Mononuclear cell (primary cell): ENCODE measurements around the gene GOLGA8N. TPM values are rescaled to one million over a fixed set of nuclear protein-coding genes. Genes with fewer than 3 reads are reported as not detected.
"Not testable (repeated sequence)": the region's sequence is repeated elsewhere in the genome, so short reads cannot be mapped to it uniquely, and the experiment has no call there.

Experiments used
- H3K27me3 ChIP-seq: 2 replicates; pipeline ENCODE4 v1.6.0; 2011; ENCODE audit warnings: low read length, control low read depth; ENCODE audit not compliant: insufficient read depth
- H3K4me1 ChIP-seq: 2 replicates; pipeline ENCODE4 v1.5.1; 2011; ENCODE audit warnings: mild to moderate bottlenecking, low read length, control low read depth; ENCODE audit not compliant: insufficient read depth
- H3K4me3 ChIP-seq: 2 replicates; pipeline ENCODE4 v1.5.1; 2011; ENCODE audit warnings: mild to moderate bottlenecking, low read length, moderate library complexity
- H3K9me3 ChIP-seq: 2 replicates; pipeline ENCODE4 v1.5.1; 2011; ENCODE audit warnings: low read depth, mild to moderate bottlenecking, control low read depth, low read length
- total RNA-seq: library from RNA; depleted of rRNA; stranded (reverse); fragments of >200 nt; gene quantifications from one replicate; pipeline ENCODE4 v1.2.3, GENCODE V29; 2012

Gene GOLGA8N
- total RNA-seq: 6.1 TPM

- not testable (repeated sequence) for H3K27me3 ChIP-seq, H3K4me3 ChIP-seq, H3K9me3 ChIP-seq, H3K4me1 ChIP-seq
These were observed at the start of gene GOLGA8N for GRCh38 chr15:32593151-32593550. Gene GOLGA8N (plus strand): TSS chr15:32593456.

- H3K4me1 ChIP-seq, H3K27me3 ChIP-seq, H3K4me3 ChIP-seq: not testable (repeated sequence)
These were observed 49.8 kb upstream of the GOLGA8N start for GRCh38 chr15:32543456-32543855.

GRCh38 chr15:32545129-32545528 is 48.1 kb upstream of the GOLGA8N start:
- H3K4me3 ChIP-seq, H3K27me3 ChIP-seq, H3K9me3 ChIP-seq, H3K4me1 ChIP-seq: not testable (repeated sequence)

More at GRCh38 chr15:32543456-32543855, 49.8 kb upstream of the GOLGA8N start:
- not testable (repeated sequence) for H3K9me3 ChIP-seq

GRCh38 chr15:32554587-32554986 is 38.7 kb upstream of the GOLGA8N start:
- H3K9me3 ChIP-seq, H3K4me3 ChIP-seq, H3K27me3 ChIP-seq, H3K4me1 ChIP-seq: not testable (repeated sequence)

GRCh38 chr15:32562198-32562597 is 31.1 kb upstream of the GOLGA8N start:
- not testable (repeated sequence) for H3K27me3 ChIP-seq, H3K4me3 ChIP-seq, H3K4me1 ChIP-seq, H3K9me3 ChIP-seq

GRCh38 chr15:32568988-32569387 is 24.3 kb upstream of the GOLGA8N start:
- H3K27me3 ChIP-seq, H3K4me3 ChIP-seq, H3K9me3 ChIP-seq, H3K4me1 ChIP-seq: not testable (repeated sequence)

GRCh38 chr15:32578482-32578881 is 14.8 kb upstream of the GOLGA8N start:
- not testable (repeated sequence) for H3K27me3 ChIP-seq, H3K4me1 ChIP-seq, H3K4me3 ChIP-seq

GRCh38 chr15:32585844-32586243 is 7.4 kb upstream of the GOLGA8N start:
- not testable (repeated sequence) for H3K27me3 ChIP-seq, H3K9me3 ChIP-seq, H3K4me3 ChIP-seq, H3K4me1 ChIP-seq

More at GRCh38 chr15:32578482-32578881, 14.8 kb upstream of the GOLGA8N start:
- not testable (repeated sequence) for H3K9me3 ChIP-seq

GRCh38 chr15:32609518-32609917 is 16.3 kb downstream of the GOLGA8N start:
- not testable (repeated sequence) for H3K4me3 ChIP-seq, H3K4me1 ChIP-seq, H3K9me3 ChIP-seq, H3K27me3 ChIP-seq

GRCh38 chr15:32610719-32611118 is 17.5 kb downstream of the GOLGA8N start:
- not testable (repeated sequence) for H3K27me3 ChIP-seq, H3K9me3 ChIP-seq, H3K4me3 ChIP-seq, H3K4me1 ChIP-seq

GRCh38 chr15:32614712-32615050 is 21.4 kb downstream of the GOLGA8N start:
- H3K9me3 ChIP-seq, H3K4me1 ChIP-seq, H3K27me3 ChIP-seq: not testable (repeated sequence)
- peak overlapping the region; percentile 57 for H3K4me3 ChIP-seq

- H3K4me3 ChIP-seq: peak within 1 kb of the TSS; percentile 57
- not testable (repeated sequence) for H3K9me3 ChIP-seq, H3K4me1 ChIP-seq, H3K27me3 ChIP-seq
These were observed 22.0 kb downstream of the GOLGA8N start, which contains the start of gene ARHGAP11A for GRCh38 chr15:32615051-32615870. Gene ARHGAP11A (plus strand): TSS chr15:32615504. CDS start chr15:32616212, 708 bp downstream.

GRCh38 chr15:32615871-32616426 is 22.7 kb downstream of the GOLGA8N start:
- not testable (repeated sequence) for H3K9me3 ChIP-seq, H3K4me1 ChIP-seq, H3K27me3 ChIP-seq
- H3K4me3 ChIP-seq: peak overlapping the region; percentile 57

- no peaks in the 10 kb centered on the region for H3K9me3 ChIP-seq
- H3K4me3 ChIP-seq: no peak overlapping the region
- H3K4me1 ChIP-seq: no peaks in the 10 kb centered on the region
- H3K27me3 ChIP-seq: no peaks in the 10 kb centered on the region
These were observed 43.2 kb downstream of the GOLGA8N start for GRCh38 chr15:32636410-32636809.

GRCh38 chr15:32636908-32637567 is 43.8 kb downstream of the GOLGA8N start:
- H3K27me3 ChIP-seq: no peaks in the 10 kb centered on the region
- no peaks in the 10 kb centered on the region for H3K4me1 ChIP-seq
- H3K4me3 ChIP-seq: no peak overlapping the region
- H3K9me3 ChIP-seq: no peaks in the 10 kb centered on the region

GRCh38 chr15:32637704-32638103 is 44.4 kb downstream of the GOLGA8N start:
- no peaks in the 10 kb centered on the region for H3K4me1 ChIP-seq
- H3K9me3 ChIP-seq: no peaks in the 10 kb centered on the region
- H3K27me3 ChIP-seq: no peaks in the 10 kb centered on the region
- H3K4me3 ChIP-seq: no peak overlapping the region
